ENCODE results near the gene FOXJ3.

FOXJ3 gene

DNA sequence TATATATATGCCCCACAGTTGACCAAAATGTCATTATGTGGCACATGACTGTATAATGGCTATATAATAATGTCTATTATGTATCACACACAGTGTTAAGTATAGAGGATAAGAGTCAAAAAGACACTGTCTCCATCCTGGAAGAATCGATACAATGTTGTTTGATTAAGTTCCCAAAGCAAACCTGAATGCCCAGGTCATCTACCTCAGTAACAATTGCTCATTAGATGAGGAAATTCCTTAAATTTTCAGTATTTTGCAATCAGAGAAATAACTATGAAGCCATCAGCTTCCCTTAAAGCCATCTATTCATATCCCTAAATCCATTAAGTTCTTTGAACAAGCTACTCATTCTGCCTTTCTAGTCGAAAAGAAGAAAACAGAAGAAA is 10.0 kb downstream of the FOXJ3 start:
- H3K4me3 ChIP-seq (ENCODE audit: low read depth, low read length): no peak overlapping the region
- DNase-seq (ENCODE audit: low read depth): no peak
- TF ChIP-seq, protein P1, sequence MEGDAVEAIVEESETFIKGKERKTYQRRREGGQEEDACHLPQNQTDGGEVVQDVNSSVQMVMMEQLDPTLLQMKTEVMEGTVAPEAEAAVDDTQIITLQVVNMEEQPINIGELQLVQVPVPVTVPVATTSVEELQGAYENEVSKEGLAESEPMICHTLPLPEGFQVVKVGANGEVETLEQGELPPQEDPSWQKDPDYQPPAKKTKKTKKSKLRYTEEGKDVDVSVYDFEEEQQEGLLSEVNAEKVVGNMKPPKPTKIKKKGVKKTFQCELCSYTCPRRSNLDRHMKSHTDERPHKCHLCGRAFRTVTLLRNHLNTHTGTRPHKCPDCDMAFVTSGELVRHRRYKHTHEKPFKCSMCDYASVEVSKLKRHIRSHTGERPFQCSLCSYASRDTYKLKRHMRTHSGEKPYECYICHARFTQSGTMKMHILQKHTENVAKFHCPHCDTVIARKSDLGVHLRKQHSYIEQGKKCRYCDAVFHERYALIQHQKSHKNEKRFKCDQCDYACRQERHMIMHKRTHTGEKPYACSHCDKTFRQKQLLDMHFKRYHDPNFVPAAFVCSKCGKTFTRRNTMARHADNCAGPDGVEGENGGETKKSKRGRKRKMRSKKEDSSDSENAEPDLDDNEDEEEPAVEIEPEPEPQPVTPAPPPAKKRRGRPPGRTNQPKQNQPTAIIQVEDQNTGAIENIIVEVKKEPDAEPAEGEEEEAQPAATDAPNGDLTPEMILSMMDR (conservative IDR thresholded peaks at IDR 0.05; ENCODE audit: low read depth, low read length): no peak

DNA sequence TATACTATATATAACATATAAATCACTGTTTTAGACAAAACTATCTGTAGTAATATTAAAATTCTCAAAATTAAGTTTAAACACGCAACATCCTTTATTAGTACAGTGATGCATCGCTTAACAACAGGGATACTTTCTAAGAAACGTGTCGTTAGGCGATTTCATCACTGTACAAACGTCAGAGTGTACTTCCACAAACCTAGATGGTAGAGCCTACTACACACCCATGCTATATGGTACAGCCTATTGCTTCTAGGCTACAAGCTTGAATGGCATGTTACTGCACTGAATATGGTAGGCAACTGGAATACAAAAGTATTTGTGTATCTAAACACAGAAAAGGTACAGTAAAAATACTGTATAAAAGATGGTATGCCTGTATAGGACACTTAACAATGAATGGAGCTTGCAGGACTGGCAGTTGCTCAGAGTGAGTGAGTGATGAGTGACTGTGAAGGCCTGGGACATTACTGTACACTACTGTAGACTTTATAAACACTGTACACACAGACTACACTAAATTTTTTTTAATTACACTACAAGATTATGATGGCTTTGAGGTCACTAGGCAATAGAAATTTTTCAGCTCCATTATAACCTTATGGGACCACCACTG is 10.5 kb downstream of the FOXJ3 start:
- no peak overlapping the region for H3K4me3 ChIP-seq (ENCODE audit: low read depth, low read length)
- no peak for DNase-seq (ENCODE audit: low read depth)
- TF ChIP-seq, protein P1 (conservative IDR thresholded peaks at IDR 0.05; ENCODE audit: low read depth, low read length): no peak

DNA sequence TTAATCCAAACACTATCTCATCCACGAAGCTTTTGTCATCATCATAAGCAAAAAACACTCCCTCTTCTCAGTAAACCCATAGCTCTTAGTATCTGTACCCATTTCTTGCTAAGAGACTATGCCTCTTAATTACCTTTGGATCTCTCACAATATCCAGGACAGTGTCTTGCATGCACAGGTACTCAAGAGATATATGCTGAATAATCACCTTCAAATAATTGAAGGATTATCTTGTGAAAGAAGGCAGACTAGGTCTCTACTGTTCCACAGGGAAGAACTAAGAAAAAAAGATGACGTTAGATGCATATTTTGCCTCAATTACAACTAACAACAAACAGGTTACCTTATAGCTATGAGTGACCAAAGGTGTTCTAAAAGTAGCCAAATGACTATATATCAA is 11.5 kb downstream of the FOXJ3 start:
- H3K4me3 ChIP-seq (ENCODE audit: low read depth, low read length): no peak overlapping the region
- TF ChIP-seq, protein P1 (conservative IDR thresholded peaks at IDR 0.05; ENCODE audit: low read depth, low read length): no peak
- no peak for DNase-seq (ENCODE audit: low read depth)

- H3K4me3 ChIP-seq (ENCODE audit: low read depth, low read length): no peak overlapping the region
- peak; percentile 49 for DNase-seq (ENCODE audit: low read depth)
- TF ChIP-seq, protein P1 (conservative IDR thresholded peaks at IDR 0.05; ENCODE audit: low read depth, low read length): no peak
These were observed 12.5 kb downstream of the FOXJ3 start for GRCh38 chr1:42322577-42322976.

DNA sequence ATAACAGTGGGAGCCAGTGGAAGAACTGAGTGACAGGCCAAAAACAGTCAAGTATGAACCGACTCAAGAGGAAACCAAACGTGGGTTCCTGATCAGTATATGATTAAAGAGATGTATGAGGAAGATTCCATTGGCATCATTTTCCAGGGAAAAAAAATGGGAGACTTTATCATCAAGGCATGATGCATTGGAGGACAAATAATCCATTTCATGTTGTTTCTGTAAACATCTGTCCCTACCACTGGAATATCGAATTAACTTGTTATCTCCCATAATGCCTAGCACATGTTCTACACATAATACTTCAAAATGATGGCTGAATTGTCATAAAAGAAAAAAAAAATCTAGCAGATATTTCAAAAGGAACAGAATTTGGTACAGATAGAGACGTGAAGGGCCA is 13.3 kb downstream of the FOXJ3 start:
- DNase-seq (ENCODE audit: low read depth): no peak
- TF ChIP-seq, protein P1 (conservative IDR thresholded peaks at IDR 0.05; ENCODE audit: low read depth, low read length): no peak

GRCh38 chr1:42320708-42321107 is 14.3 kb downstream of the FOXJ3 start:
- TF ChIP-seq, protein P1 (conservative IDR thresholded peaks at IDR 0.05; ENCODE audit: low read depth, low read length): no peak
- H3K4me3 ChIP-seq (ENCODE audit: low read depth, low read length): no peak overlapping the region
- DNase-seq (ENCODE audit: low read depth): no peak

More for the DNA sequence above, 13.3 kb downstream of the FOXJ3 start:
- no peak overlapping the region for H3K4me3 ChIP-seq (ENCODE audit: low read depth, low read length)

DNA sequence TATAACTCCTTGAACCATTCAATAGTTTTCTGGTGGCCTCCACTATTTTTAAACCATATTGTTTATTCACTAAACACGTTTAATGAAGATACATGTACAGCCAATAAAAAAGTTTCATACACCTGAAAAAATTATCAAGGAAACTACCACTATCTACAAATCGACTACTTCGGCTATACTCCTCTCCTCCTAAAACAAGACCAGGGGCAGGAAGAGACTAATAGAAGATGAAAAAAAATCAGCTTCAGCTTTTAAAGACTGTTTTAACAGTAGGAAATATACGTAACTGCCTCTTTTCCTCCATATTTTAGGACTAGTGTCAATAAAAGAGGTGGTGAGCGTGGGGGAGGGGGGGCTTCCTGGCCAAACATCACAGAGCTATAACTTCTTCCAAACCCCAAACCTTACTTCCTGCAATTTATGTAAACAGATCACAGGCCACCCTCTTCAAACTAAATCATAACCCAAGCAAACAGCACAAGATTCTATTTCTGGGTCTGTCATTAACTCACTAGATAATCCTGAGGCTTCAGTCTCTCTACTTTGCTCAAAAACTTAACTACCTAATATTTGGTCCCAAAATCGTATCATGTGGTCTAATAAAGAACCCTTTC is 15.1 kb downstream of the FOXJ3 start:
- TF ChIP-seq, protein P1 (conservative IDR thresholded peaks at IDR 0.05; ENCODE audit: low read depth, low read length): no peak
- no peak for DNase-seq (ENCODE audit: low read depth)
- no peak overlapping the region for H3K4me3 ChIP-seq (ENCODE audit: low read depth, low read length)
